ENCODE data around the gene DNAJB6.

Gene DNAJB6

DNA sequence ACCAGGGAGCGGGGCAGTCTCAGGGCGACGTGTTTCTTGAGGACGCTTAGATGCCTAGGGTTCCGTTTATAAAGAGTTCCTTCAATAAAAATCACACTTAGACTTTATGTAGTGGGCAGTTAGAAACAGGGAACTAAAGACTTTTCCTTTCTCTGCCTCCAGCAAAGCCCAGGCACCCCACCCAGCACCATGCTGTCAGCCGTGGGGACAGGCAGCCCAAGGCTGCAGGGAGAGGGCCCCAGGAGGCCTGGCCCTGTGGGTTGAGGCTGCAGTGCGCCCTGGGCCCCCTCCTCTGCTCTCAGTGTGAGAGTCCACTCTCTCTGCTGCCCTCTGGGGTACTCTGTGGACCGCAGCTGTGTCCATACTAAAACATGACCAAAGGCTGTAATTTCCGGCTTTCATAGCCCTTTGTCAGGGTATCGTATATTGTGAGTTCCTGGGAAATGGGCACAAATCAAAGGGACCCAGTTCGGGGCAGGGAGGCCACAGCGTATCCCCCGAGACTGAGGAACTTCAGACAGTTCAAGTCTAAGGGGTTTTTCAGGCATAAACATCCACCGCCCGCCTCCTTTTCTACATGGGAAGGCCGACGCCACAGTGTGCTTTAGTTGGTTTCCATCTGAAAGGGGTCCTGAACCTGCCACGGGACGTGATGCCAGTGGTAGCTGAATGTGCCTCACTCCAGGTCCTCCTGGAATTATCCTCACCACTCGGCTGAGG lies 59.7 kb downstream of the DNAJB6 start:
- DNase-seq (ENCODE audit: low spot score), result no peak

DNA sequence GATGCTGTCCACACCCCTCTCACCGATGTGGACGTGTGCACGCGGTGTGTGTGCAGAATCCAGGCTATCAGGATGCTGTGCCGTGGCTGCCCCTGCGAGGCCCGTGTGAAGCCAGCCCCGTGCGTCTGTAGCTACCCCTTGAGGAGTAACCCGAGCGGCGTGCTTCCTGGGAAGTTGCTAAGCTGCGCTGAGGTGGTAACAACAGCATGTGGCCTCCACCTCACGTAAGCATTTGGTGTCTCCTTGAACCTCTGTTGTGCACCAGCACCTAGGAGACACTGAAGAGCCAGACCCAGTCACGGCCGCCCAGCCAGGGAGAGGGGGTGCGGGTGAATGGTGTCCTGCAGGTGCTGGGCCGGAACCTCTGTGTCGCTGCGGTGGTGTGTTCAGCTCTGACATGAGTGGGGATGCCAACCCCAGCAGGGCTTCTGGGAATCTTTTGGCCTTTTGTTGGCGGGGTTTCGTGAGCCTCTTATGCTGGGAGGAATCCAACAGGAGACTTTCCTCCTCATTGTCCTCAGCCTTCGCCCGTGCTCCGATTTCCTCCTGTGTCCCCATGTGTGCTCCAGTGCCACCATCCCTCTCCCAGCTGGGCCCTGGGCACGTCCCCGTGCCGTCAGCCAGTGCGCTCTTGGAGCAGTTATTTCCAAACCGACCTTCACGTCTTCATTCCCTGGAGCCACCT lies 60.4 kb downstream of the DNAJB6 start:
- no peak for DNase-seq (ENCODE audit: low spot score)

DNA sequence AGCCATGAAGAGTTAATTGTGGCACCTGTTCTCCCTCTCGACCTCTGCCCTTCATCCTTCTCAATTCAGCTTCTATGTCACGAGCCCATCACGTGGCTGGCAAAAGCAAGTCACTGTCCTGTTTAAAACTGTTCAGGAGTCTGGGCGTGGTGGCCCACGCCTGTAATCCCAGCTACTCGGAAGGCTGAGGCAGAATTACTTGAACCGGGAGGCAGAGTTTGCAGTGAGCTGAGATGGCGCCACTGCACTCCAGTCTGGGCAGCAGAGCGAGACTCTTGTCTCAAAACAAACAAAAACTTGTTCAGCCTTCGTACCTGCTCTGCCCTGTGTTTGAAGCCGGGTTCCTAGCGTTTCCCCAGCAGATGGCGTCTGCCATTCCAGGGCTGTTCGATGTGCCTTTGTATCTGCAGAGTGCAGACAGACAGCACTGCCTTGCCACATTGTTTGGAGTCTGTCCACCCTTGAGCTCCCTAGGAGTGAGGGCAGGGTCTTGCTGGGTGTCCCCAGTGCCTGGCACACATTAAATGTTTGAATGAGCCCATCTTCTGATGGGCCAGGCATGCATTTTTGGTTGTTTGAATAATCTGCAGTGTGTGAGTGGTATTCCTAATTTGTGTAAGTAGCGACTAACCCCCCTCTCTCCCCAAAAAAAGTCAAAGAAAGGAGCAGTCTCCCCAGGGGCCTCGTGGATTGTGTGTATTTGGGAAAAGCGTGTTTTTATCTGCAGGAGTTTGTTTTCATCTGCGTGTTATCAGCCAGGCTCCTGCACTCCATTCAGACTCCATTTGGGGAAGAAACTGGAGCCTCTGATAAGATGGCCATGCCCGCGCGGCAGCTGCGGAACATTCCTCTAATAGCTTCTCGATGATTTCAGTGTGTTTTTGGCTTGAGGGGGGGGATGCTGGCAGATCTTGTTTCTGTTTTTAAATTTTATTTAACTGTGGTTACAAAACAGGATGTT lies 61.2 kb downstream of the DNAJB6 start:
- no peak for DNase-seq (ENCODE audit: low spot score)

DNA sequence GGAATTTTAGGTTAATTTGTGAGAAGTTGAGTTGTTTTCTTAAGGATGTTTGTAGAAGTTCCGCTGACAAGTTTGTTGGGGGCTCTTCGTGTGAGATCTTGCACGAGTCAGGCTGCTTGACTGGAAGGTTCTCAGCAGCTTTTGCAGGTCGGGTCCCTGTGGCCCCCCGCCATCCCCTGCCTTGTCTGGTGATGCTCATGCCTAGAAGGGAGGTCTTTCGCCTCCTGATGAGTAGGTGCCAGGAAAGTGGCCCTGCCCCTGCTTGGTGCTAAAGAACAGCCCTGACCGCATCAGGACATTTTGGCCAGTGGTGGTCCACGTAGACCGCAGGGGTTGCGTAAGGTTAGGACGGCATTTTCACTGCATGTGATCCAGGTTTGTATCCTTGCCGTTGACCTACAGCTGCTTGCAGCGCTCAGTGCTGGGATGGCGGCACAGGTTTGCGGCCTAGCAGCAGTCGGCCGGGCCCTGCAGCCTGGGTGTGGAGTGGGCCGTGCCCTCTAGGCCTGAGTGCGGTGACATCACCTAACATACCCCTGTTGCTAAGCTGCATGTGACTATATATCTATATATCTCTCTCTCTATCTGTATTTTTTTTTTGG lies 62.4 kb downstream of the DNAJB6 start:
- no peak for DNase-seq (ENCODE audit: low spot score)

DNA sequence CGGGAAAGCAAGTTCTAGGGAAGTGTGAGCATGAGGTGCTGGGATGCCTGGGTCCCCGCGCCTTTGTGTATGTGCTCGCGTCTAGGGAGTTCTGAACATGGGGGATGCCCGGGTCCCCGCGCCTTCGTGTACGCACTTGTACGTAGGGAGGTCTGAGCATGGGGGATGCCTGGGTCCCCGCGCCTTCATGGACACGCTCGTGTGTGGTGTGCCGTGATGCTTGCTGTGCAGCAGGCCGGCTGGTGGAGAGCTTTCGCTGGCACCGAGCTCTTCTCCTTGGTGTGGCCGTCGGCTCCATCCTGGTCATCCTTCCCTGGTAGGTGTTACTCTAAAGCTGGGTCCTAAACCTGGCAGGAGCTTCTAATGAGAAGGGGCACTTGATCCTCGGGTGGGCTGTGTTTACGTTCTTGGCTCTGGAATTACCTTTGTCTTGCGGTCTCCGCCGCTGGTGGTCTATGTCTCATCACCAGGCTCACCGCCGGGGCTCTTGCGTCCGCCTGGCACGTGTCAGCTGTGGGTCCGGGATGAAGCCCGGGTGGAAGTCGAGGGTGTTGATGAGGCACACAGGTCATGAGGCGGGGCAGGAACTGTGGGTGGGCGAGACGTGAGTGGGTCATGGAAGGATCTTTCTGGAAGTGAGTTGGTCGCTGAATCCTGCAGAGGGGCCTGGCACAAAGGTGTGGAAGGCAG lies 63.5 kb downstream of the DNAJB6 start:
- DNase-seq (ENCODE audit: low spot score), result no peak

DNA sequence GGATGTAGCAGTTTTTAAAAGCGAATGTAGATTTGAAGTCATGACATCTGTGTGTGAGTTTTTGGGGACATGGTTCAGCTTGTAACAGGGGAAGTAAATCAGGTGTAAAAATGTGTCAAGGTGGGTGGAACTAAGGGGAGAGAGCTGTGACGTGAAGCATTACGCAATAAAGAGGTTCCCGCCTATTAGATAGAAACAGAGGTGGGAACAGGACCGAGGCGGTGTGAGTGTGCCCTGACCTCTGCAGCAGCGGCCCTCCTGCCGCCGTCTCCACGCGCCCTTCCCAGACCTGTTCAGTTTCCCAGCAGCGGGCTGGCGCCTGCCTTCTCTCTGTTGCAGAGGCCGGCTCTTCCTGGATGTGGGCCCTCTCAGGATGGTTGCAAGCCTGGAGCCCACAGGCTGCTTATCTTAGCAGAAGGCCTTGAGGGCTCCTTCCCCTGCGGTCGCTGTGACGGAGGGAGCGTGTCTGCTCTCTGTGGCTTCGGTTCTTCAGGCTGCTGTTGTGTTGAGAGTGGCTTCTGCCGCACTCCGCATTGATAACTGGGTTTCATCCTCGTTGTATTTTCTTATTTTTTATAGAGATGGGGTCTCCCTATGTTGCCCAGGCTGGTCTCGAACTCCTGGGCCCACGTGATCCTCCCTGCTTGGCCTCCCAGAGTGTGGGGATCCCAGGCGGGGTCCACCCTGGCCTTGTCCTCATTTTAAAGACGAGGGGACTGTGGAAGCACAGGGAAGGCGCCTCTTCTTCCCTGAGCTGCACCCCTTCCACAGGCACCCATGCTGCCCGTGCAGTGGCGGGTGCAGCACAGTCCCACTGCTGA lies 65.0 kb downstream of the DNAJB6 start:
- DNase-seq (ENCODE audit: low spot score), result no peak

DNA sequence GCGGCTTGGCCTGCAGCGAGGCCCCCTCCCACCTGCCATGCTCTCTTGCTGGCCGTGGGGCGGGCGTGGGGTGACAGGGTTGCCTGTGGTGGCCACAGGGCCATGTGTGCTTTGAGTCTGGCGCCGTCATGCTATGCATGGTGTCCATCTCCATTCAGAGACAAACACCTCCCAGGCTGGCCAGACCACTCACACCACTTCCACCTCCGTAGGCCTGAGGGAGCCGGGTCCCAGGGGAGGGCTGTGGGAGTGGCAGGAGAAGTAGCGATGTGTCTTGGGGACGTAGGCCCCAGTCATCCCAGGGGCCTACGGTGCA lies 65.5 kb downstream of the DNAJB6 start:
- no peak for DNase-seq (ENCODE audit: low spot score)

DNA sequence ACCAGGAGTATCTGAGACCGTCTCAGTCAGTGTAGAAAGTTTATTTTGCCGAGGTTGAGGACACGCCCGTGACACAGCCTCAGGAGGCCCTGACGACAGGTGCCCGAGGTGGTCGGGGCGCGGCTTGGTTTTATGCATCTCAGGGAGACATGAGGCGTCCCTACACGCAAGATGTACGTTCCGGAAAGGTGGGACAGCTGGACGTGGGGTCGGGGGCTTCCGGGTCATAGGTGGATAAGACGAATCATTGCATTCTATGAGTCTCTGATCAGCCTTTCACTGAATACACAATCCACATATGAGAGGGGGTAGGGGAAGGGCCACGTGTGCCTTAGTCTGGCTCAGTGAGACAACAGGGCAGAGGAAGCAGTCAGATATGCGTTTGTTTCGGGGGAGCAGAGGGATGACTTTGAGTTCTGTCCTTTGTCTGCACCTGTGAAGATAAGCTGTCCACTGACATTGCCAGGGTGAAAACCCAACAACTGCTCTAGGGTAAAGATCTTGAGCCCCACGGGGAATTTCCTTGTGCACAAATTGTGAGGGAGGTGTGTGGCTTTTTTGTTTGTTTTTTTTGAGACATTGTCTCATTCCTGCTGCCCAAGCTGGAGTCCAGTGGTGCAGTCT lies 66.2 kb downstream of the DNAJB6 start:
- no peak for DNase-seq (ENCODE audit: low spot score)

DNA sequence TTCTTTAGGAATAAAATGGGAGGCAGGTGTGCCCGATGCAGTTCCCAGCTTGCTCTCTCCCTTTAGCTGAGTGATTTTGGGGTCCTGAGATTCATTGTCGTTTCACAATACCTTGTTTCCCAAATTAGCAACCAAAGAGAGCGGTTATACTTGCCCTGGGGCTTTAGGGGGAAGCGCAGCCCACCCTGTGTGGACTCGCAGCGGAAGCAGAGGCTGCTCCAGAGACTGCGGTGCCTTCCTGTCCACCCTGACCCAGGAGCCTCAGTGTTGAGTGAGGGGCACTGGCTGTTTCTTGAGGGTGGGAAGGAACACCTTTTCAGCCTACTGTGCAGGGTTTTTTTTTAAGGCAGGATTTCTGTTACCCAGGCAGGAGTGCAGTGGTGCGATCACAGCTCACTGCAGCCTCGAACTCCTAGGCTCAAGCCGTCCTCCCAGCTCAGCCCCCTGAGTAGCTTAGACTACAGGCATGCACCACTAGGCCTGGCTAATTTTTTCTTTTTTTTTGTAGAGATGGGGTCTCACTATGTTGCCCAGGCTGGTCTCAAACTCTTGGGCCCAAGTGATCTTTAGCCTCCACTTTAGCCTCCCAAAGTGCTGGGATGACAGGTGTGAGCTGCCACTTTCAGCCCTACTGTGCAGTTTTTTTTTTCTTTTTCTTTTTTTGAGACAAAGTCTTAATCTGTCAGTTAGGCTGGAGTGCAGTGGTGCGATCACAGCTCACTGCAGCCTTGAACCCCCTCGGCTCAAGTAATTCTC lies 67.0 kb downstream of the DNAJB6 start:
- DNase-seq (ENCODE audit: low spot score), result no peak

DNA sequence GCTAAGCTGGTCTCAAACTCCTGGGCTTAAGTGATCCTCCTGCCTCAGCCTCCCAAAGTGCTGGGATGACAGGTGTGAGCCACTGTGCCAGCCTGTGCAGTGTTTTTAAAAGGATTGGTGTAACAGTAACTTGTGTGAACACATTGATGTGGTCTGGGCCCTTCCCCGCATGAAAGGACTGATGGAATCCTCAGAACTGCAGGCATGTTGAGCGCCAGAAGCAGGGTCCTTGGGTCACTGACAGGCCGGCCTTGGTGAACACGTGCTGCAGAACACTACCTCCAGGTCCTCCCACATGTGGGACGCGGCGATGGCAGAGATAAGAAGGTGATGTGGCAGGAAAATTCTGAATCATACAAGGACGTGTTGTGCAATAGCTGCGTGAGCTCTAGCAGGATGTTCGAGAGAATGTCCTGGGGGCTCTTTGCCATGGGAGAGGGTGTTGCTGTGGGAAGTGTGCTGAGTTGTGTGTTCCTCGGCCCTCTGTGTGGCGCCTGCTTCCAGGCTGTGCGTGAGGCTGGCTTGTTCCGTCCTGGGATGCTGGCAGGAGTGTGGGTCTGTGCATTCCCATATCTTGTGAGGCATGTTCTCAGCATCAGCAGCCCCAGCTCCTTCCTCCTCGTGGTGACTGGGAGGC lies 68.2 kb downstream of the DNAJB6 start:
- DNase-seq (ENCODE audit: low spot score), result no peak

DNA sequence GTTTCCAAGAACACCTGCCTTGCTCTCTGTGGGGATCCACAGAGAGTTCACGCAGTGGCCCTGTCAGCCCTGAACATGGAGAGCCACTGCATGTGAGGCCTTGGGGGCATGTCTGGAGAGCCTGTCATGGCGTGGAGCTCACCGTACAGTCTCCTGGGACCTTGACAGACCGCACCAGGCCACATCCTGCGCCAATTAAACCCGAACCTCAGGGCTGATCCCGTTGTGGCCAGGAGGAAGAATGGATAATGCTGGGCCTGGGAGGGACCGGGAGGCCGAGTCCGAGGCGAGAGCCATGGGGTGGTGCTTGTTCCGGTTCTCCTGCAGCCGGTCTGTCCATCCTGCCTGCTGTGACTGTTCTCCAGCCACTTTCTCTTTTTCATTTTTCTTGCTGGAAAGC lies 68.7 kb downstream of the DNAJB6 start:
- no peak for DNase-seq (ENCODE audit: low spot score)

DNA sequence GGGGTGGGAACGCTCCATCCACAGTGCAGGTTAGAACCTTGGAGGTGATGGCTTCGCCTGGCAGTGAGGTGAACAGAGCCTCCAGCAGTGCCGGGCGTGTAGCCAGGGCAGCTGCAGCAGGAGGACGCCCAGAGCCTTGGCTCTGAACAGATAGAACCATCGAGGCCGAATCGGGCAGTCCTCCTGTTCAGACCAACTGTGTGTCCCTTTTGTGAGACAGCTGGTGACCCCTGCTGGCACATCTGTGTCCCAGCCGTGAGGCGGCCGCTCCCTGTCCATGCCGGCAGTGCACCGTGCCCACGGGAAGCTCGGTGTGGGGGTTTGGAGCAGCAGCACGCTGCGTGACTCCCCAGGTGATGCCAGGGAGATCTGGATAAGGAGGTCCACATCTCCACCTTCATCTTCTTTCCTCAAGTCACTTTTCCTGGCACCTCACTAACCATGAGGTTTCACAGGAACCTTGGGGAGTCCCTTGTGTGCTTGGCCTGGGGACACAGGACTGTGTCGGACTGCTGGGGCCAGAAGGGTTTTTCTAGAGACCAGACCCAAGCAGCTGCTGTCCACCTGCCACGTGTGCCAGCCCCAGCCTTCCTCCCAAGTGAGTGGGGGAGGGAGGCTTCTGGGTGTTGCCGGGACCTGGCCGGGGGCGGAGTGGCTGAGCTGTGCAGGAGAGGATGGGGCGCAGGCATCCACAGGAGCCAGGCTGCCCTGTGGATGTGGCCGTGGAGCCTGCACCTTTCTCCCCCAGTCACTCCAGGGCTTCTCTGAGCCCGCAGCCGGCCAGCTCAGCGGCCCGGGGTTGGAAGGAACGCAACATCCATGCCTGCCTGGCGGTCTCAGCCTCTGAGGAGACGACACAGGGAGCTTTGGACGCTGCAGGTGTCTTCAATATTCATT lies 69.4 kb downstream of the DNAJB6 start:
- DNase-seq (ENCODE audit: low spot score), result peak; percentile 37

DNA sequence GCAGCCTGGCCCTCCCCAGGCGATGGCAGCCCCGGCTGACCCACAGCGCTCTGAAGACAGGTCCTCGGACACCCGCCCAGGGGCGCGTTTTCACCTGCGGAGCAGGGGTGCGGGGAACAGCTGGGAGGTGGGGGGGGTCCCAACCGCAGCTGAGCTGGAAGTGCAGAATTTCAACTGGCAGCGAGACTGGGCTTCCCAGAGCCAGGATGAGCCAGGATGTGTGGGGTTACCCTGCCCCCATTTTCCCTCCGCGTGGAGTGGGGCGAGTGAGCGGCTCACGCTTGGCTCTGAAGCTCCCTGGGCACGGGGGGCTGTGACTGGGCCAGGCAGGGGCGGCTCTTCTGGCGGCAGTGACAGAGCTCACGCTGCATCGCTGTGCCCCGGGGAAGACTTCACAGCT lies 70.2 kb downstream of the DNAJB6 start:
- no peak for DNase-seq (ENCODE audit: low spot score)

DNA sequence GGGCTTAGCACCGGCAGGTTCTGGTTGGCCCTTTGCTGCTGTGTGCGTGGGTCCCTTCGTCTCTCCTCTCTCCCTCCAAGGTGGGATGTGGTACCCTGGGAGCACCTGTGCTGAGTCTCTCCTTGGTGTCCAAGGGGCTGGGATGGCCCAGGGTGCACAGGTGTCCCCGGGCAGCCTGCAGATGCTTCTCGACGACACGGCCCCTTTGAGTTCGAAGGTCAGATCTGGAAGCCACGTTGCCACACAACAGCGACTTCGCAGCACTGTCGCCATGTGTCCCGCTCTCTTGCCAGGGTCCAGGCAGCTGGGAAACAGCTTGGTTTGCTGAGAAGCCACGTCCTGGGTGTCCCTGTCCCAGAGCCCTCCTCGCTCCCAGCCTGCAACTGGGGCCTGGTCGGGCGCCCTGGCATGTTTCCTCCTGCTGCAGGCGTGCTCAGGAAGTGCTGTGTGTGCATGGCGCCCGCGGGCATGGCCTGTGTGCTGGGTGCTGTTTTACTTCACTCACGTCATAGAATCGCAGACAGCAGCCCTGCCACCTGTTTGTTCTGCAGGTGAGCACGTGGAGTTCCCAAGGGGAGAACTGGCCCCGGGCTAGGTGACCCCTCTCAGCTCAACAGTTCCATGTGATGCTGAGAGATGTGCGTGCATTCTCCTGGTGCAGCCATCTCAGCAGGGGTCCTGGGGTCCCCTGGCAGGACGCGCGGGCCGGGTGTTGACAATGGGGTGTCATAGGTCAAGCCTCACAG lies 70.9 kb downstream of the DNAJB6 start:
- DNase-seq (ENCODE audit: low spot score), result no peak

DNA sequence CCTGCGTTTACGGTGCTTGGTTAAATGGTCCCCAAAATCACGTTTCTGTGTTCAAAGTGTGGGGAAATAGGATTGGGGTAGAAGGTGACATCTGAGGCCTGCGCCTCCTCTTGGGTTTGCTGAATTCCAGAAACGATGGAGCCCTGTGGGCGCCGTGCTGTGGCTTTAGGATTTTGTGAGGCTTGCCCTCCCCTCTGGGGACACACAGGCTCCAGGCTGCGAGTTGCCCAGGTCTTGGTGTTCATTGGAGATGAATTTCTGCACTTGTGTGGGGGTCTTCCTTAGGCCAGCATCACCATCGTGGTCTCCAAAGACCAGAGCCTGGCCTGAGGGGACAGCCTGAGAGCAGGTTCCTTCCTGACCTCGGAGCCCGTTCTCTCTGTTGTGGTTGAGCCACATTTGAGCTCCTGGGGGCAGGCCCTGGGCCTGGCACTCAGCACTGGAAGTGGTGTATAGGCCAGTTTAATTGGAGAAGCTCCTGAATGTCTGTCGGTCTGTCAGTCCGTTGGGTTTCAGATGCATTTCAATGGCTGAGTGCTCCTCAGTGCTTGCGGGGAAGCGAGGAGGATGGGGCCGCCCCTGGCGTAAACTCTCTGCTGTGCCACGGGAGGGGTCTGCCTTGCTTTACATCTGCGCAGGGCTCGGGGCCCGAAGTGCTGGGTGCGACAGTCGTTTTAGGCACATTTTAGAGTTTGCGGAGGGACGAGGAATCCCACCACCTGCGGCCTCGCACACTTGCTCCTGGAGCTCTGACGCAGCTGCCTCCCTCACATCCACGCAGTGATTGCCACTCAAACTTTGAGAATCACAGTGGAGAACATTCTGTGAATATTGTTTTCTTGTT lies 71.7 kb downstream of the DNAJB6 start:
- DNase-seq (ENCODE audit: low spot score), result no peak

DNA sequence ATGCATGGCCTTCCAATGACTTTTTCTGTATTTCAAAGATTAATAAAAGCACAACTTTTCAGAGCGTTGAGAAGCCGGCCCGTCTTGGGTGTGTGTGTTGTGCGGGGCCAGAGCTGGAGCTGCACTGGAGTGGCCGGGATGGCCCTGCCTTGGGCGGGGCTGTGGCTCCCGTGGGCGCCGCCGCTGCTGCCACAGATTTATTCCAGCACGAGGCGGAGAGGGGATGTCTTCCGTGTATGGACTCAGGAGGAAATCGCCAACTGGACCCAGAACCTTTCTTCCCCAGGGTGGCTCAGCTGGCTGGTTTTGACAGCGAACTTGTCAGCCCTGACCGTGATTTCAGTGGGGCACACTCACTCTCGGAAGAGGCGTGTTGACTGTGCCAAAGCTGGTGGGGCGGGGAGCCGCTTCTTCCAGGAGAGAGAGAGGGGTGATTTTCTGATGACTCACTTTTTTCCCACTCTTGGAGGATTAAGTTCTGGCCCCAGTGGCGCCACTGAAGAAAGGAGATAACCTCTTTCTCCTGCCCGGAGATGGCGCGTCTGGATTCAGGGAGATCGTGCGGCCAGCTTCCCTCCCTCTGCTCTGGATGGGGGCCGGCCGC lies 72.4 kb downstream of the DNAJB6 start:
- DNase-seq (ENCODE audit: low spot score), result no peak
